ENCODE data around the gene ZDHHC17.

Gene ZDHHC17

GRCh38 chr12:76836633-76837032 lies 72.7 kb downstream of the ZDHHC17 start:
- H3K27ac Mint-ChIP-seq, result no peak overlapping the region
- no peaks in the 10 kb centered on the region for H3K9me3 Mint-ChIP-seq
- H3K27me3 Mint-ChIP-seq, result no peaks in the 10 kb centered on the region
- no peaks in the 10 kb centered on the region for H3K4me1 Mint-ChIP-seq (ENCODE audit: low read depth)
- H3K4me3 Mint-ChIP-seq, result no peak overlapping the region
- peaks cover 16% of the 10 kb centered on the region for H3K36me3 Mint-ChIP-seq (ENCODE audit: low read depth)

- Mint-ChIP-seq H3K4me1 (ENCODE audit: low read depth) (no peaks in the 10 kb centered on the region), H3K4me3 (no peak overlapping the region), H3K27me3 (no peaks in the 10 kb centered on the region), H3K27ac (no peak overlapping the region), H3K36me3 (ENCODE audit: low read depth) (peaks cover 49% of the 10 kb centered on the region), H3K9me3 (no peaks in the 10 kb centered on the region)
These were observed 83.3 kb downstream of the ZDHHC17 start for GRCh38 chr12:76847260-76847659.

GRCh38 chr12:76848132-76848531 lies 84.2 kb downstream of the ZDHHC17 start:
- Mint-ChIP-seq H3K9me3 (no peaks in the 10 kb centered on the region), H3K27me3 (no peaks in the 10 kb centered on the region), H3K27ac (no peak overlapping the region), H3K4me1 (ENCODE audit: low read depth) (no peaks in the 10 kb centered on the region), H3K36me3 (ENCODE audit: low read depth) (peaks cover 53% of the 10 kb centered on the region), H3K4me3 (no peak overlapping the region)

- no peaks in the 10 kb centered on the region for H3K27me3 Mint-ChIP-seq
- peaks cover 4% of the 10 kb centered on the region for H3K9me3 Mint-ChIP-seq
- no peak overlapping the region for H3K4me3 Mint-ChIP-seq
- H3K27ac Mint-ChIP-seq, result no peak overlapping the region
- peaks cover 62% of the 10 kb centered on the region for H3K36me3 Mint-ChIP-seq (ENCODE audit: low read depth)
- H3K4me1 Mint-ChIP-seq (ENCODE audit: low read depth), result no peaks in the 10 kb centered on the region
These were observed 88.2 kb downstream of the ZDHHC17 start for GRCh38 chr12:76852106-76852505.

- H3K4me3 Mint-ChIP-seq, result no peak overlapping the region
- H3K27ac Mint-ChIP-seq, result no peak overlapping the region
- no peaks in the 10 kb centered on the region for H3K4me1 Mint-ChIP-seq (ENCODE audit: low read depth)
- no peaks in the 10 kb centered on the region for H3K27me3 Mint-ChIP-seq
- H3K9me3 Mint-ChIP-seq, result peaks cover 4% of the 10 kb centered on the region
- H3K36me3 Mint-ChIP-seq (ENCODE audit: low read depth), result peaks cover 48% of the 10 kb centered on the region
These were observed 91.4 kb downstream of the ZDHHC17 start for GRCh38 chr12:76855271-76855670.

- Mint-ChIP-seq H3K27ac (no peak overlapping the region), H3K4me3 (no peak overlapping the region), H3K27me3 (no peaks in the 10 kb centered on the region), H3K9me3 (peaks cover 4% of the 10 kb centered on the region), H3K36me3 (ENCODE audit: low read depth) (peaks cover 42% of the 10 kb centered on the region), H3K4me1 (ENCODE audit: low read depth) (no peaks in the 10 kb centered on the region)
These were observed 92.2 kb downstream of the ZDHHC17 start for GRCh38 chr12:76856018-76856644.

- peaks cover 20% of the 10 kb centered on the region for H3K36me3 Mint-ChIP-seq (ENCODE audit: low read depth)
- H3K27me3 Mint-ChIP-seq, result no peaks in the 10 kb centered on the region
- no peak overlapping the region for H3K27ac Mint-ChIP-seq
- no peaks in the 10 kb centered on the region for H3K4me1 Mint-ChIP-seq (ENCODE audit: low read depth)
- H3K9me3 Mint-ChIP-seq, result peaks cover 4% of the 10 kb centered on the region
- H3K4me3 Mint-ChIP-seq, result no peak overlapping the region
These were observed 95.7 kb downstream of the ZDHHC17 start for GRCh38 chr12:76859611-76860010.

- H3K27ac Mint-ChIP-seq, result no peak overlapping the region
- no peaks in the 10 kb centered on the region for H3K4me1 Mint-ChIP-seq (ENCODE audit: low read depth)
- H3K36me3 Mint-ChIP-seq (ENCODE audit: low read depth), result peaks cover 14% of the 10 kb centered on the region
- H3K27me3 Mint-ChIP-seq, result no peaks in the 10 kb centered on the region
- H3K4me3 Mint-ChIP-seq, result no peak overlapping the region
- H3K9me3 Mint-ChIP-seq, result no peaks in the 10 kb centered on the region
These were observed 96.3 kb downstream of the ZDHHC17 start for GRCh38 chr12:76860256-76860655.

GRCh38 chr12:76863005-76863670 lies 99.2 kb downstream of the ZDHHC17 start:
- H3K4me1 Mint-ChIP-seq (ENCODE audit: low read depth), result no peaks in the 10 kb centered on the region
- no peak overlapping the region for H3K27ac Mint-ChIP-seq
- H3K36me3 Mint-ChIP-seq (ENCODE audit: low read depth), result no peaks in the 10 kb centered on the region
- peaks cover 3% of the 10 kb centered on the region for H3K27me3 Mint-ChIP-seq
- no peaks in the 10 kb centered on the region for H3K9me3 Mint-ChIP-seq
- H3K4me3 Mint-ChIP-seq, result no peak overlapping the region

GRCh38 chr12:76863837-76864236 lies 99.9 kb downstream of the ZDHHC17 start:
- H3K9me3 Mint-ChIP-seq, result no peaks in the 10 kb centered on the region
- no peaks in the 10 kb centered on the region for H3K4me1 Mint-ChIP-seq (ENCODE audit: low read depth)
- H3K27me3 Mint-ChIP-seq, result peaks cover 3% of the 10 kb centered on the region
- H3K36me3 Mint-ChIP-seq (ENCODE audit: low read depth), result no peaks in the 10 kb centered on the region
- no peak overlapping the region for H3K27ac Mint-ChIP-seq
- no peak overlapping the region for H3K4me3 Mint-ChIP-seq

GRCh38 chr12:76864791-76865400 lies 101.0 kb downstream of the ZDHHC17 start:
- no peak overlapping the region for H3K27ac Mint-ChIP-seq
- H3K4me1 Mint-ChIP-seq (ENCODE audit: low read depth), result no peaks in the 10 kb centered on the region
- peaks cover 6% of the 10 kb centered on the region for H3K27me3 Mint-ChIP-seq
- H3K9me3 Mint-ChIP-seq, result no peaks in the 10 kb centered on the region
- H3K36me3 Mint-ChIP-seq (ENCODE audit: low read depth), result no peaks in the 10 kb centered on the region
- H3K4me3 Mint-ChIP-seq, result no peak overlapping the region

GRCh38 chr12:76866151-76866567 lies 102.2 kb downstream of the ZDHHC17 start:
- no peaks in the 10 kb centered on the region for H3K4me1 Mint-ChIP-seq (ENCODE audit: low read depth)
- no peak overlapping the region for H3K27ac Mint-ChIP-seq
- H3K9me3 Mint-ChIP-seq, result no peaks in the 10 kb centered on the region
- no peak overlapping the region for H3K4me3 Mint-ChIP-seq
- no peaks in the 10 kb centered on the region for H3K36me3 Mint-ChIP-seq (ENCODE audit: low read depth)
- H3K27me3 Mint-ChIP-seq, result peaks cover 9% of the 10 kb centered on the region

GRCh38 chr12:76866726-76867125 lies 102.8 kb downstream of the ZDHHC17 start:
- Mint-ChIP-seq H3K36me3 (ENCODE audit: low read depth) (no peaks in the 10 kb centered on the region), H3K4me1 (ENCODE audit: low read depth) (no peaks in the 10 kb centered on the region), H3K4me3 (no peak overlapping the region), H3K27ac (no peak overlapping the region), H3K27me3 (peaks cover 10% of the 10 kb centered on the region), H3K9me3 (no peaks in the 10 kb centered on the region)

GRCh38 chr12:76871082-76871481 lies 107.2 kb downstream of the ZDHHC17 start:
- H3K9me3 Mint-ChIP-seq, result no peaks in the 10 kb centered on the region
- no peak overlapping the region for H3K27ac Mint-ChIP-seq
- H3K4me1 Mint-ChIP-seq (ENCODE audit: low read depth), result no peaks in the 10 kb centered on the region
- H3K27me3 Mint-ChIP-seq, result peaks cover 39% of the 10 kb centered on the region
- no peak overlapping the region for H3K4me3 Mint-ChIP-seq
- H3K36me3 Mint-ChIP-seq (ENCODE audit: low read depth), result no peaks in the 10 kb centered on the region

- Mint-ChIP-seq H3K4me3 (no peak overlapping the region), H3K36me3 (ENCODE audit: low read depth) (no peaks in the 10 kb centered on the region), H3K4me1 (ENCODE audit: low read depth) (no peaks in the 10 kb centered on the region), H3K9me3 (no peaks in the 10 kb centered on the region), H3K27me3 (peaks cover 43% of the 10 kb centered on the region), H3K27ac (no peak overlapping the region)
These were observed 107.8 kb downstream of the ZDHHC17 start for GRCh38 chr12:76871742-76872141.
